H1 (cell line): ENCODE data around the gene SP1. TPM values are rescaled to one million over a fixed set of nuclear protein-coding genes. Genes with fewer than 3 reads are reported as not detected.

ENCODE experiments used
- CBX8 ChIP-seq: fragments of 300-800, 300-1000 bp; sonication (generic); IDR thresholded peaks from 2 replicates; pipeline ENCODE4 v1.7.1; 2016; ENCODE audit warnings: low read depth, low read length, borderline replicate concordance
- CHD7 ChIP-seq: fragments of 300-600 bp; sonication (generic); IDR thresholded peaks from 2 replicates; pipeline ENCODE4 v1.7.1; 2012; ENCODE audit warnings: low read length, moderate library complexity, mild to moderate bottlenecking, inconsistent platforms; ENCODE audit not compliant: insufficient replicate concordance
- CTBP2 ChIP-seq: IDR thresholded peaks from 2 replicates; pipeline ENCODE4 v1.7.0; 2011; ENCODE audit warnings: borderline replicate concordance, mild to moderate bottlenecking, moderate library complexity, mixed read lengths, low read length; ENCODE audit not compliant: insufficient read depth, insufficient read length
- E2F6 ChIP-seq: IDR thresholded peaks from 2 replicates; pipeline ENCODE4 v1.6.1; 2012; ENCODE audit warnings: inconsistent platforms
- MAX ChIP-seq: IDR thresholded peaks from 2 replicates; pipeline ENCODE4 v1.6.1; 2012; ENCODE audit warnings: inconsistent platforms
- POLR2AphosphoS5 ChIP-seq: IDR thresholded peaks from 2 replicates; pipeline ENCODE4 v1.6.1; 2011; ENCODE audit warnings: low read depth, low read length
- RNF2 ChIP-seq: fragments of 200-900, 300-1000 bp; sonication (generic); IDR thresholded peaks from 2 replicates; pipeline ENCODE4 v1.7.1; 2016; ENCODE audit warnings: borderline replicate concordance, low read depth, mild to moderate bottlenecking, antibody characterized with exemption, low read length; ENCODE audit not compliant: poor library complexity, severe bottlenecking; ENCODE audit errors: missing control alignments
- SIN3A ChIP-seq, 2 experiments: IDR thresholded peaks in 1 of 2; conservative IDR thresholded peaks in 1 of 2; 2 replicates each; pipeline ENCODE4 v1.6.1; 2011 to 2012; ENCODE audit warnings: low read length in 2 of 2, improper control_type of control experiment in 1 of 2, low read depth in 1 of 2, mild to moderate bottlenecking in 1 of 2
- TEAD4 ChIP-seq: IDR thresholded peaks from 2 replicates; pipeline ENCODE4 v1.6.1; 2012; ENCODE audit warnings: low read depth, low read length, inconsistent platforms, mixed read lengths
- polyA plus RNA-seq, 7 experiments: library from polyadenylated mRNA; depleted of rRNA in 3 of 7; stranded (reverse) in 5 of 7; unstranded in 2 of 7; fragments of >200 nt in 5 of 7; fragments of 200-250 nt in 2 of 7; gene quantifications; 1 replicate in 5 of 7; 2 replicates in 1 of 7; 4 replicates in 1 of 7; pipeline versions ENCODE4 v1.2.1 to v1.2.3, GENCODE V29; 2011 to 2013; ENCODE audit warnings: missing spikeins in 2 of 7, mixed read lengths in 2 of 7
- total RNA-seq: library from RNA; stranded (reverse); fragmentation: NEBNext Ultra II Directional; extraction: Animal tissue kit (Norgen Biotek cat#: 25700); gene quantifications from 2 replicates; pipeline ENCODE4 v1.2.1, GENCODE V29; 2021

The SP1 gene
- total and polyA plus RNA-seq, 2 of the 8 experiments (the other 6 are each of a cell fraction or from before 2014, with no cell fraction given), result 50.7 to 75.2 TPM

GRCh38 chr12:53365245-53365904, 14.6 kb upstream of the SP1 start (continued):
- TF ChIP-seq CHD7, result no peak
- TF ChIP-seq SIN3A (conservative IDR thresholded peaks at IDR 0.05 in 1 of 2, IDR thresholded peaks at IDR 0.05 in 1 of 2; ENCODE audit: low read depth in 1 of 2, low read length in 2 of 2), result no peak
- no peak for TF ChIP-seq TEAD4
- no peak for TF ChIP-seq MAX
- no peak for TF ChIP-seq RNF2
- no peak for TF ChIP-seq CBX8
- no peak for TF ChIP-seq E2F6
- TF ChIP-seq CTBP2, result no peak
- TF ChIP-seq POLR2AphosphoS5, result no peak
